GM23338 (cell line): ENCODE measurements around the gene TLE3. TPM values are rescaled to one million over a fixed set of nuclear protein-coding genes. Genes with fewer than 3 reads are reported as not detected.
A peak's percentile ranks its signal among the peaks of the same experiment; 100 is the strongest.

Experiments
- ATAC-seq: fragments of 200-7000 bp; cut with Tn5 transposase; 3 replicates; pipeline ENCODE4 v1.9.1; 2020
- DNase-seq: peaks from one replicate; pipeline ENCODE4 v3.0.0-alpha.2; 2015; ENCODE audit warnings: low spot score
- H2AFZ ChIP-seq: fragments of 200-600 bp; sonication (generic); 2 replicates; pipeline ENCODE4 v1.8.0; 2016; ENCODE audit warnings: antibody characterized with exemption, mild to moderate bottlenecking, moderate library complexity
- H3F3A ChIP-seq: fragments of 200-600 bp; sonication (generic); replicated peaks from 2 replicates; pipeline ENCODE4 v1.8.0; 2017; ENCODE audit warnings: antibody characterized with exemption, mixed run types, low read depth
- H3K27ac ChIP-seq: fragments of 200-600 bp; sonication (generic); 2 replicates; pipeline ENCODE4 v1.6.1; 2016; ENCODE audit warnings: low read depth
- H3K27me3 ChIP-seq: fragments of 200-600 bp; sonication (generic); 2 replicates; pipeline ENCODE4 v1.8.0; 2016; ENCODE audit warnings: mild to moderate bottlenecking, mixed run types, moderate library complexity; ENCODE audit not compliant: insufficient read depth
- H3K36me3 ChIP-seq: fragments of 200-600 bp; sonication (generic); 2 replicates; pipeline ENCODE4 v1.8.0; 2016; ENCODE audit warnings: mild to moderate bottlenecking; ENCODE audit not compliant: insufficient read depth
- H3K4me1 ChIP-seq: fragments of 200-600 bp; sonication (generic); 2 replicates; pipeline ENCODE4 v1.8.0; 2016; ENCODE audit warnings: mild to moderate bottlenecking, moderate library complexity; ENCODE audit not compliant: insufficient read depth
- H3K4me2 ChIP-seq: fragments of 200-600 bp; sonication (generic); 2 replicates; pipeline ENCODE4 v1.7.1; 2017; ENCODE audit warnings: mixed run types
- H3K4me3 ChIP-seq: fragments of 200-600 bp; sonication (generic); 2 replicates; pipeline ENCODE4 v1.6.1; 2016; ENCODE audit warnings: mixed run types
- H3K79me2 ChIP-seq: fragments of 200-600 bp; sonication (generic); replicated peaks from 2 replicates; pipeline ENCODE4 v1.8.0; 2017; ENCODE audit warnings: mild to moderate bottlenecking; ENCODE audit not compliant: insufficient read depth
- H3K9me2 ChIP-seq: fragments of 200-600 bp; sonication (generic); 2 replicates; pipeline ENCODE4 v1.8.0; 2017; ENCODE audit not compliant: insufficient read depth
- H4K20me1 ChIP-seq: fragments of 200-600 bp; sonication (generic); replicated peaks from 2 replicates; pipeline ENCODE4 v1.8.0; 2017; ENCODE audit warnings: mild to moderate bottlenecking; ENCODE audit not compliant: insufficient read depth
- H3K27ac Mint-ChIP-seq: 2 replicates; pipeline ENCODE4 v1.8.0; 2020; ENCODE audit warnings: inconsistent platforms, mild to moderate bottlenecking, moderate library complexity, mixed read lengths
- H3K27me3 Mint-ChIP-seq: 3 replicates; pipeline ENCODE4 v1.8.0; 2022; ENCODE audit warnings: low read depth, mild to moderate bottlenecking, moderate library complexity, mixed read lengths, inconsistent platforms; ENCODE audit not compliant: insufficient read depth, poor library complexity
- H3K36me3 Mint-ChIP-seq: 3 replicates; pipeline ENCODE4 v1.8.0; 2021; ENCODE audit warnings: low read depth, mild to moderate bottlenecking, inconsistent platforms, moderate library complexity, mixed read lengths
- H3K4me1 Mint-ChIP-seq: 3 replicates; pipeline ENCODE4 v1.8.0; 2020; ENCODE audit warnings: mild to moderate bottlenecking, inconsistent platforms, mixed read lengths
- H3K4me3 Mint-ChIP-seq: 3 replicates; pipeline ENCODE4 v1.8.0; 2021; ENCODE audit warnings: moderate library complexity, mild to moderate bottlenecking, inconsistent platforms, mixed read lengths
- H3K9me3 Mint-ChIP-seq: 3 replicates; pipeline ENCODE4 v1.8.0; 2020; ENCODE audit warnings: moderate library complexity, mild to moderate bottlenecking, inconsistent platforms, mixed read lengths
- CREB1 ChIP-seq: fragments of 250-450 bp; sonication (Bioruptor Pico); IDR thresholded peaks from 2 replicates; pipeline ENCODE4 v1.5.0; 2020; ENCODE audit warnings: low read depth, mild to moderate bottlenecking, moderate library complexity
- EZH2 ChIP-seq: fragments of 200-600 bp; sonication (generic); IDR thresholded peaks from one replicate; pipeline ENCODE4 v1.8.0; 2017; ENCODE audit warnings: antibody characterized with exemption, mild to moderate bottlenecking, low read depth; ENCODE audit not compliant: unreplicated experiment
- JUNB ChIP-seq: IDR thresholded peaks from one replicate; pipeline ENCODE4 v1.6.1; 2016; ENCODE audit warnings: antibody characterized with exemption; ENCODE audit not compliant: unreplicated experiment
- POLR2AphosphoS5 ChIP-seq: IDR thresholded peaks from 2 replicates; pipeline ENCODE4 v1.6.1; 2016; ENCODE audit warnings: antibody characterized with exemption, low read depth
- ZNF331 ChIP-seq: fragments of 250-450 bp; sonication (Bioruptor Pico); IDR thresholded peaks from 2 replicates; pipeline ENCODE4 v1.5.0; 2020; ENCODE audit warnings: low read depth, mild to moderate bottlenecking, moderate library complexity
- polyA plus RNA-seq: library from polyadenylated mRNA; unstranded; fragments of >200 nt; fragmentation: Nextera tagmentation; extraction: Ambion mirVana; gene quantifications from 2 replicates; pipeline ENCODE4 v1.2.1, GENCODE V29; 2016
- total RNA-seq: library from RNA; depleted of rRNA; stranded (reverse); fragments of >200 nt; shearing (Covaris generic); gene quantifications from 2 replicates; pipeline ENCODE4 v1.2.3, GENCODE V29; 2014
- TF ChIP-seq, protein P1 (sequence below), 2 experiments: fragments of 200-600 bp in 1 of 2; sonication (generic) in 1 of 2; conservative IDR thresholded peaks; 2 replicates each; pipeline versions ENCODE4 v1.5.1 to v1.6.1; 2016 to 2017; ENCODE audit warnings: antibody characterized with exemption in 2 of 2, low read depth in 2 of 2, mild to moderate bottlenecking in 2 of 2, moderate library complexity in 1 of 2

TLE3 gene
- total and polyA plus RNA-seq, 2 experiments from 2014 or later, result 10.4 to 79.5 TPM

DNA sequence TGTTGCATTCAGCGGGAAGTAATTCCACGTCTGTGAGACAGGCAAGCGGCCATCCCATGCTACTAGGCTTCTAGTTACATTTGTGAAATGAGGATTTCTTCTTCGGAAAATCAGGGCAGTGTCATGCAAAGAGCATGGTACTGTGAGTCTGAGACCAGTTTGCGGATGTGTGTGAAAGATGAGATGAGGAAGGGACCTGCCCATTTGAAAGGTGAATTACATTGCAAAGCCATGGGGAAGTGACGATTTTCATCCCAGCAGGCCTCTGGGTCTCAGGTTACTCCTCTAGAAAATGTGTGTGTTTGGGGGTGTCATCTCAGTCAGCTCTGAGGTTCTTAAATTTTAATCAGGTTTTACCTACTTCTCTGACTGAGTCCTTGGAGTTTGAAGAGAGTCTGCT lies 16.1 kb downstream of the TLE3 start:
- H3K27ac ChIP-seq, result peak overlapping the region; percentile 65
- DNase-seq, result peak; percentile 74
- peak overlapping the region; percentile 9; the same call in 1 of the 2 replicates for H3K4me3 ChIP-seq
- H3K36me3 ChIP-seq, result no peaks in the 10 kb centered on the region
- peaks cover 14% of the 10 kb centered on the region for H3K27me3 Mint-ChIP-seq
- no peaks in the 10 kb centered on the region for H3K9me3 Mint-ChIP-seq
- peaks cover 92% of the 10 kb centered on the region for H3K4me1 Mint-ChIP-seq
- peak overlapping the region; percentile 87 for H3K27ac Mint-ChIP-seq
- TF ChIP-seq CREB1 (CRISPR knock-in tag) (0 out of 2 replicates have a peak, but pooled peaks have one; percentile 55), POLR2AphosphoS5 (no peak), JUNB (no peak)
- TF ChIP-seq, protein P1, sequence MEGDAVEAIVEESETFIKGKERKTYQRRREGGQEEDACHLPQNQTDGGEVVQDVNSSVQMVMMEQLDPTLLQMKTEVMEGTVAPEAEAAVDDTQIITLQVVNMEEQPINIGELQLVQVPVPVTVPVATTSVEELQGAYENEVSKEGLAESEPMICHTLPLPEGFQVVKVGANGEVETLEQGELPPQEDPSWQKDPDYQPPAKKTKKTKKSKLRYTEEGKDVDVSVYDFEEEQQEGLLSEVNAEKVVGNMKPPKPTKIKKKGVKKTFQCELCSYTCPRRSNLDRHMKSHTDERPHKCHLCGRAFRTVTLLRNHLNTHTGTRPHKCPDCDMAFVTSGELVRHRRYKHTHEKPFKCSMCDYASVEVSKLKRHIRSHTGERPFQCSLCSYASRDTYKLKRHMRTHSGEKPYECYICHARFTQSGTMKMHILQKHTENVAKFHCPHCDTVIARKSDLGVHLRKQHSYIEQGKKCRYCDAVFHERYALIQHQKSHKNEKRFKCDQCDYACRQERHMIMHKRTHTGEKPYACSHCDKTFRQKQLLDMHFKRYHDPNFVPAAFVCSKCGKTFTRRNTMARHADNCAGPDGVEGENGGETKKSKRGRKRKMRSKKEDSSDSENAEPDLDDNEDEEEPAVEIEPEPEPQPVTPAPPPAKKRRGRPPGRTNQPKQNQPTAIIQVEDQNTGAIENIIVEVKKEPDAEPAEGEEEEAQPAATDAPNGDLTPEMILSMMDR (conservative IDR thresholded peaks at IDR 0.05; ENCODE audit: low read depth in 2 of 2), result no peak
- peaks cover 90% of the 10 kb centered on the region for H3K79me2 ChIP-seq
- H3K27me3 ChIP-seq, result no peaks in the 10 kb centered on the region
- H3K4me3 Mint-ChIP-seq, result peak overlapping the region; percentile 53
- H4K20me1 ChIP-seq, result peaks cover 34% of the 10 kb centered on the region; the same call in 1 of the 2 replicates
- H3K4me1 ChIP-seq, result peaks cover 59% of the 10 kb centered on the region
- H3F3A ChIP-seq, result no peaks in the 10 kb centered on the region
- peaks cover 58% of the 10 kb centered on the region for H3K36me3 Mint-ChIP-seq
- H3K9me2 ChIP-seq, result no peaks in the 10 kb centered on the region
- H3K4me2 ChIP-seq, result peak overlapping the region; percentile 79
- H2AFZ ChIP-seq, result no peak overlapping the region
- ATAC-seq, result peak; percentile 51

DNA sequence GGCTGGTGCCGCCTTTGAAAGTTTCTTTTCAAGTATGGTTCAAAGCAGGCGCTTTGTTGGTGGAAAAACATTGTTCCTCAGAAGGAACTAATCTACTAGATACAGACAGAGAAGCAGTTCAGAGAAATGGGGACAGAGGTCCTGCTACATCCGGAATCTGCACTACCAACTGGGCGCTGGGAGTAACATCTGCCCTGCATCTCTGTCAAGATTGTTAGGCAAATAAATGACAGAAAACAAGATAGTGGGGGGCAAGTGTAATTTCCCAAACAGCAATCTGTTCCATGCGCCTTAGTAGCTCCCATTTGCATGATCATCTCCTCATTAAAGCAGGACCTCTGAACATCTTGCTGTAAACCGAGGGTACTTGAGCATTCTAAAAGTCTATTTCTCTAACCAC lies 17.4 kb downstream of the TLE3 start:
- TF ChIP-seq CREB1 (CRISPR knock-in tag) (no peak), EZH2 (no peak), ZNF331 (no peak)
- TF ChIP-seq, protein P1 (conservative IDR thresholded peaks at IDR 0.05; ENCODE audit: low read depth in 2 of 2), result no peak
- DNase-seq (no peak), ATAC-seq (no peak)
- no peaks in the 10 kb centered on the region for H3F3A ChIP-seq
- Mint-ChIP-seq H3K27ac (peak overlapping the region; percentile 87), H3K4me1 (peaks cover 94% of the 10 kb centered on the region), H3K36me3 (peaks cover 56% of the 10 kb centered on the region), H3K4me3 (no peak overlapping the region), H3K9me3 (no peaks in the 10 kb centered on the region), H3K27me3 (peaks cover 11% of the 10 kb centered on the region)
- H3K4me2 ChIP-seq, result peak overlapping the region; percentile 79
- peaks cover 84% of the 10 kb centered on the region for H3K79me2 ChIP-seq
- H3K4me1 ChIP-seq, result peaks cover 56% of the 10 kb centered on the region
- H3K4me3 ChIP-seq, result no peak overlapping the region
- peaks cover 2% of the 10 kb centered on the region; the same call in 1 of the 2 replicates for H3K36me3 ChIP-seq
- no peaks in the 10 kb centered on the region for H3K27me3 ChIP-seq
- no peak overlapping the region for H2AFZ ChIP-seq
- peaks cover 34% of the 10 kb centered on the region for H4K20me1 ChIP-seq
- H3K27ac ChIP-seq, result no peak overlapping the region
- no peaks in the 10 kb centered on the region for H3K9me2 ChIP-seq
